NCI-H226 (cell line): ENCODE results near the gene PPFIA1.
"Not testable (repeated sequence)": the region's sequence is repeated elsewhere in the genome, so short reads cannot be mapped to it uniquely, and the experiment has no call there.

ENCODE experiments used
- DNase-seq: peaks from one replicate; pipeline ENCODE4 v3.0.0-alpha.2; 2015

The PPFIA1 gene

DNA sequence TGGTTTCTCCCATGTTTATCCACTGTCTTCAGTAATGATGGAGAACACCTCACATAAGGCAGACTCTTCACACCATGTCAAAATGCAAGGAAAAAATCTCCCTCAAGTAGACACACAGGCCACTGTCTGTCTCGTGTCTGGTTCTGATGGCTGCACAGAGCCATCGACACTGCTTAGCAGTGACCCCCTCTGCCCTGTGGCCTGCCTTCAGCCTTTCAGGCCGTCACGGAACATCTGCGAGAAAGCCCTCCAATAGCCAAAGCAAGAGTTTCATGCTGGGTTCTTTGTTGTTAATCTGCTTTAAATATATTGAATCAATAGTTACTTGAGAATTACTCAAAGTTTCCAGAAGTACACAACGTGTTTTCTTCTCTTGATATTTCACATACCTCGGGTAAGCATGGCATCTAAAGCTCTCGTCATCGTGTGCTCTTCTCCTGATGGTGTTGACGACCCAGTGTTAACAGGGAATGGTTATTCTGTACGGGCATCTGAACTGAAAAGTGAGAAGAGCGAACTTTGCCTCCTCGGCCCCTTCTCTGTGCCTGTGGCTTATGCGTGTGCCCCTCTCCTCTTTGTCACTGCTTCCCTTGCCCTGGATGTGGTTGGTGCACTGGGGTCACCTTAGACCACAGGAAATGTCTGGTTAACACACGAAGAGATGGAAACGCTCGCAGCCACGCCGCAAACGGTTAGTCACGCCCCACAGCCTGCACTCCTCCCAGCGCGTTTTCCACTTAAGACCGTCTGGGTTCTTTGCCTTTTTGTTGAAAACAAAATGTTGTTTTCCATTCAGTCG lies 94.5 kb downstream of the PPFIA1 start:
- DNase-seq: no peak

DNA sequence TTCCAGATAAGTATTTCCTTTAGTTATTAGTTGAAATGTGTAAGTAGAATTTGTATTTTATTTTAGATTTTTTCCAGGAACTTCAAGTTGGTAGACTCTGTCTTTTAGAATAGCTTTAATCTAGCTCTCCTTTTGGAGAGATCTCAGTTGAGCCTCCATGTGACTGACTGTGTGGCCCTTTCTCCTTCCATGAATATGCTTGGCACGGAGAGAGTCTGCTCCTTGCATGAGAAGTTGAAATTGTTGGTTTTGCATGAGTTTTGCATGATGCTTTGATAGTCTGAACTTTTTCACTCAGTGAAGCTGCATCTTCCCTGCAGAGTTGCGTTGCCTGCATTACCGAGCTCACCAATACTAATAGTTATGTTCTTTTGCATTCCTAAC lies 95.0 kb downstream of the PPFIA1 start:
- DNase-seq: no peak

DNA sequence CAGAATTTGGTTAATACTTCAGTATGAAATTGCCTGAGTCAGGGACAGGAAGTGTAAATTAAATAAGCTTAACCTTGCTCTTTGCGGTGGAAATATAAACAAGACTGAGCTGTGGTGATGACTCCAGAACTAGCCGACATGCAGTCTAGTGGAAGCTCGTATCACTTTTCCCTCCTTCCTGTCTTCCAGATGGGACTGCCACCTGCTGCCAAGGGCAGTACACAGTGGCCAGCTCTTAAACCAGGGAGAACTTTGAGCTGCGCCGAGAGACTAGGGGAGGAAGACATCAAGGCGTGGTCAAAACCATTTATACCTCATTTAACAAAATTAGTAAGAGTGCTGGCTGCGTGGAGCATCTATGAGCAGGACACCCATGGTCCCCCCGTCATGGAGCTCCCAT lies 96.6 kb downstream of the PPFIA1 start:
- DNase-seq: no peak

DNA sequence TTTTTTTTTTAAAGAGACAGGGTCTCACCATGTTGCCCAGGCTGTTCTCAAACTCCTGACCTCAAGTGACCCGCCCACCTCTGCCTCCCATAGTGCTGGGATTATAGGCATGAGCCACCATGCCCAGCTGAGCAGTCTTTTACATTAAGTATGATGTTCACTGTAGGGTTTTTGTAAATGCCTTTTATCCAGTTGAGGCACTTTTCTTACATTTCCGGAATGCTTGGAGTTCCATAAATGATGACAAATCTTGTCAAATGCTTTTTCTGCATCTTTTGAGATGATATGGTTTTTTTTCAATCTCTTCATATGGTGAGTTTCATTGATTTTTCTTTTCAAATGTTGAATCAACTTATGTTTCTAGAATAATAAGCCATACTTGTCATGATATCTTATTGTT lies 98.5 kb downstream of the PPFIA1 start:
- no peak for DNase-seq

DNA sequence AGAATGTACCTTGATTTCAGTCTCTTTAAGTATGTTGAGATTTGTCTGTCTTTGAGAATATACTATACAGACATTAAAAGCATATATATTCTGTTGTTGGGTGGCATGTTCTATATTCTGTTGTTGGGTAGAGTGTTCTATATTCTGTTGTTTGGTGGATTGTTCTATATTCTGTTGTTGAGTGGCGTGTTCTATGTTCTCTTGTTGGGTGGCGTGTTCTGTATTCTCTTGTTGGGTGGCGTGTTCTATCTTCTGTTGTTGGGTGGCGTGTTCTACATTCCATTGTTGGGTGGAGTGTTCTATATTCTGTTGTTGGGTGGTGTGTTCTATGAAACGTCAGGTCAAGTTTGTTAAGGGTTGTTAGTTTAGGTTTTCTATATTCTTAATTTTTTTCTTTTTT lies 100.8 kb downstream of the PPFIA1 start:
- no peak for DNase-seq

DNA sequence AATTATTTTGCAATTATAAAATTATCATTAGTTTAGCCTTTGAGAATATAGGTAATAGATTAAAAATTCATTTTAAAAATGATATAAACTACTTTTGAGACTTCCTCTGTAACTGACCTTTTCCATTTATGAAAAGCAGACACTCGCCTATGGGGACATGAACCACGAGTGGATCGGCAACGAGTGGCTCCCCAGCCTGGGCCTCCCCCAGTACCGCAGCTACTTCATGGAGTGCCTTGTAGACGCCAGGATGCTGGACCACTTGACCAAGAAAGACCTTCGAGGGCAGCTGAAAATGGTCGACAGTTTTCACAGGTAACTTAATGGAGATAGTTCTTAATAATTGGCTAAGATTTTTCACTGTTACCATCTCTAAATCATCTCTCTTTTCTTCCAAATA lies 101.6 kb downstream of the PPFIA1 start:
- DNase-seq: no peak

DNA sequence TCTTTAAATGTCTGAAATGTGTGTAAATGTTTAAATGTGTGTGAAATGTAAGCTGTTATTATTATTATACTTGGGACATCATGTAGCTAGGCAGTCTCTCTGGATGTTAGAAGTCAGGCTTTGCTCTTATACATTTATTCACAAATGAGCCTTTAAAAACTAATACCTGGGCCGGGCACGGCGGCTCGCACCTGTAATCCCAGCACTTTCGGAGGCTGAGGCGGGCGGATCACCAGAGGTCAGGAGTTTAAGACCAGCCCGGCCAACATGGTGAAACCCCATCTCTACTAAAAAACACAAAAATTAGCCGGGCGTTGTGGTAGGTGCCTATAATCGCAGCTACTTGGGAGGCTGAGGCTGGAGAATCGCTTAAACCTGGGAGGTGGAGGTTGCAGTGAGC lies 106.1 kb downstream of the PPFIA1 start:
- DNase-seq: no peak

DNA sequence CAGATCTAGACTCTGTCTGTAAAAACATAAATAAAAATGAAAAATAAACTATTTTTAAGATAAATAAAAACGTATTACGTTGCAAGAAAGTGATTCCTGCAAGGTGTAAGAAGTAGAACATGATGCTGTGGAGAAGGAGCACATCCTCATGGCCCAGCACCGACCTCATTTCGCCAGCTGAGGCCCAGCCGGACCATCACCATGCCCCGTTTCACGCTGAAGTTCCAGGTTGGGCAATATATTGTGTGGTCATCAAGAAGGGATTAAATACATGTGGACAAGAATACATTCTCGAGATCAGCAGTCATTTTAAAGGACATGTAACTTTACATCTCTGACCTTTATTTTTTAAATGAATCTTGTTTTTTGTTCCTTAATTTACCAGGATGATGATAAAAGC lies 107.2 kb downstream of the PPFIA1 start:
- DNase-seq: no peak

DNA sequence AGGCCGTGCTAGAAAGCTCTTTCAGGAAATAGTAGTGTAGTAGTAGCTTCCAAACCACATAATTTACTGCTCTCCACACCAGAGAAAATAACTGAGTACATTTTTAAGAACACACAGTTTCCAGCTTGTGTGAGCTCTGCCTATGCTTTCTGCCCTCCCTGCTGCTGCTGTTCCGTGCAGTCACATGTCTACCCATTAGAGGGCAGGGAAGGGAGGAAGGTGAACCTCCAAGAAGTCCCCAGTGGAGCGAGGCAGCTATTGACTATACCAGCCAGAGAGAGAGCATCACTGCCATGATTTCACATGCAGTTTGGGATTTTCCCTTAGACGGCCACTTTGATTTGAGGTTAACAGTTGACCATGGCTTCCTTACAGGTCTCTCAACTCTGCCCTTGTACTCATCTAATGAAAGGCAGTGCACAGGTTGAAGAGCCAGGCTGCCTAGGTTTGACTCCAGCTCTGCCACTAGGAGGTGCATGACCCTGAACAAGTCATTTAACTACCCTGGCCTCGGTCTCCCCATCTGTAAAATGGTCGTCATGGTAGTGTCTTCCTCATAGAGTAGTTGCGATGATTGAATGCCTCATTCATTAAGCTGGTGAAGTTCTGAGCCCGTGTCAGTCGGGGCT lies 108.1 kb downstream of the PPFIA1 start:
- DNase-seq: no peak

DNA sequence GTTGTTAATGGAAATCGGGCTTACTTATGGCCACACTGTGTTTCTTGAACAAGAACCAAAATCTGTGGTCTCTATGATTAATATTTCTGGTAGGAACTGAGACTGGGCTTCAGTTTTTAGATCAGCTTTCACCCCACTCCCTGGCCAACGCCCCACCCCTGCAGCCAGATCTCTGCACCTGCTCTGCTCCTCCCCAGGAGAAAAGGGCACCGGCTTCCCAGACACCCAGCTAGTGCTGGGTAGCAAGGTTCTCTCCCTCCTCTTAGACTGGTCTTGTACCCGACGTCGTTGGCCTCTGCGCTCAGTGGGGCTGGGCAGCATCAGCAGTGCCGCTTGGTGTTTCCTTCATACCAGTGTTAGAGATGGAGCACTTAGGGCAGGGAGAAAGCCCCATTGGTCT lies 110.9 kb downstream of the PPFIA1 start:
- DNase-seq: no peak

DNA sequence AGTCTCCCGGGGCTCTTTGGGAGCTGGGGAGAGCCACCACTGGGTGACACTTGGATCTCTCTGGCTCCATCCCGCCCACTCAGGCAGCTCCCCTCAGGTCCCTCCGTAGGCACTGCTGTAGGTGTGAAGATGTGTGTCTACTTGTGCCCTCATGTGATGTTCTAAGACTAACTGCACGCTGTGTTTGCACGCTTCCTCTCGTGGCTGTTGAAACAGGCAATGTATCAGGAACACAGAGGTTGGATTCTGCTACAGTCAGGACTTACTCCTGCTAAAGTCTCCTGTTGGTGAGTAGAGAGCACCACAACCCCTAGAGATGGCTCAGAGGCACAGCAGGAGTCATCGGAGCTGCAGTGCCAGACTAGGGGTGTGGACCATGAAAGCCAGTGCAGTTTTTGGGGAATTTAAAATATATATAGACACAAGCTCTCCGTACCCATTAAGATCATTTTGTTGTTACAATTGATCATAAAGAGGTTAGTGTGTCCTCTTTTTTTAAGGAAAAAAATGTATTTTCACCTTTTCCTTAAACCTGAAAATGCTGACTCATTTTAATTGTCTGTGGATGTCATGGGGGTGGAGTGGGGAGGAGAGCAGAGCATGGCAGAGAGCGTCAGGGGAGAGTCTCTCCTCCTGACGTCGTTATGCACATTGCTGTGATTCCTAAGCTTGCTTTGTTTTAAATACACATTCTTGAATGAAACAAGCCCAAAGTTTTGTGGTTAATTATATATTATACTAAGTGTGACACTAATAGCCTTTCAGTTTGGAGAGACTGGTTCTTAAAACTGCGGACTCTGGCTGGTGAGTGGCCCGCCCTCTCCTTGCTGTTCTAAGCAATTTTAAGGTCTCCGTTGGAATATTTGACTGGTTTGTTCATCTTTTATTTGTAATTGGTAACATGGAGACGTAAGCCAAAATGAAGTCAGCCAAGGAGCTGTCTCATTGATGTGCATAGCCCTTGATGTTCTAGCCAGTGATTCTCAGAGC lies 111.7 kb downstream of the PPFIA1 start:
- DNase-seq: no peak

DNA sequence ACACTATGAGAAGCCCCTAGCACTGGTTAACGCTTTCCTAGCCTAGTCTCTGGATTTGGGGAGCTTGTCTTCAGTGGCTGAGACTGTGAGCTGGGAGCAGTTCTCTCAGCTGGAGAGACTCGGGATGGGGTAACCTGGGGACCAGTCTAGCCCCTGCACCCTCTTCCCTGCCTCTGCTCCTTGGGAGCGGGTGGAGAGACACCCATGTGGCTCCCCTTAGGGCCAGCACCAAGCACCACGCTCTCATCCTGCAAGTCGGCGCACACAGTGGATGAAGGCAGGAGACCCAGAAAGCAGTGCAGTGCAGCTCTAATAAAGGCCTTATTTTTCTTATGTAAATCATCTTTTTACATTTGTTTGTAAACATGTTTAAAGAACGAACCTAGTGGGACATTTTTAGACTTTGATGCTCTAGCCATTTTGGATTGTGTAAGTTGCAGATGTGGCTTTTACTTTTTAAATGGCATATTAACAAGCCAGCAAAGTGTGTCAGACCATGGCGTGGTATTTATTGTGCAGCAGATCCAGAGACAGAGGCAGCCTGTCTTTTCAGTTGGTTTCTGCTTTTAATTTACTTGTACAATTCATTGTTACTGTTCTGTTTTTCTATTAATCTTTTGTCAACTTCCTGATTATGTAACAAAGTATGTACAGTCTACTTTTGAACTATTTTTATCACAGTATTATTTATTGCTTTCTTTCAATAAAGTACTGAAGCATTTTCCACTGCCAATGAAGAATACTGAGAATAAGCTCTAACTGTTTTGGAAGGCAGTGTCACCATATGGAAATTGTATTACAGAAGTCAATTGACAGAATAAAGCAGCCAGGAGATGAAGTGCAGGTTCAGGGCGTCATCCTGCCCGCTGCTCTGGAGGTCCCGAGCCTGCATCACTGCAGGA lies 113.4 kb downstream of the PPFIA1 start:
- no peak for DNase-seq

DNA sequence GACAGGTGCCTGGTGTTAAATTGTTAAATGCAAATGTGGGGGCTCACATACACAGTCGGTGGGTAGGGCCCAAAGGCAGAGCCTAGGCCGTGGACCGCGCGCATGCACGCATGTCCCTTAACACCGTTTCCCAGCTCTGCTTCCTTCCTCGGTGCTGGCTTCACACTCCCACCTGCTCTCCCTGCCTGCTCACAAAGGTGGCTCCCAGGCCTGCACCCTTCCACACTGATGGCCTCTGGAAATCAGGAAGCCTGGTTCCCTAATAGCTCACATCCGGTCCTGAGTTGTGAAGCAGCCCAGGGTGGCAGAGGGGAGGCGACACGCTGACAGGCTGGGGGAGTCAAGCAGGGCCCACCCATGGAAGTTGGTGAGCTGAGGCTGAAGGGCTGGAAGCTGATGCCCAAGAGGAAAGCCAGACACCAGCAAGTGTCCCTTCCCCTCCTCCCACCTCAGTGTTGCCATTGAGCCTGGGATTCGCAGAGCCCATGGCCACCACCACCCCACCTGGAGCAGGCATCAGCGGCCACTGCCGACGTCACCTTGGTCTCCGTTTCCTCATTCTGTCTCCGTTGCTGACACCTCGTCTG lies 114.2 kb downstream of the PPFIA1 start:
- no peak for DNase-seq

DNA sequence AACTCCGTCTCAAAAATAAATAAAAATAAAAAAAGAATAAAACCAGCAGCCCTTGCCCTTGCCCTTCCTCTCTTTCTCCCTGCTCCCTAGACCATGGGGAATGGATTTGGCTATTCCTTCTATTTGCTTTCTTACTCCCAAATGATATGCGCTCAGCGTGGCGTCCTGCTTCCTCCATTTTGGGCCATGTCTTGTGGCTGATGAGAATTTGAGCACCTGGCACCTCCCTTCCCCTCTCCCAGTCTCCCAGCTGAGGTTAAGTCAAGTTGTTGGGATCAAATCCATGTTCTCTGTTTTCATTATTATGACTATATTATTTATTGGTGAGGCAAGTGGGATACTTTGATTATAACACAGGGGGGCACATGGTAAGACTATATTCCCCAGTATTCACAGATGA lies 117.1 kb downstream of the PPFIA1 start:
- DNase-seq: no peak

DNA sequence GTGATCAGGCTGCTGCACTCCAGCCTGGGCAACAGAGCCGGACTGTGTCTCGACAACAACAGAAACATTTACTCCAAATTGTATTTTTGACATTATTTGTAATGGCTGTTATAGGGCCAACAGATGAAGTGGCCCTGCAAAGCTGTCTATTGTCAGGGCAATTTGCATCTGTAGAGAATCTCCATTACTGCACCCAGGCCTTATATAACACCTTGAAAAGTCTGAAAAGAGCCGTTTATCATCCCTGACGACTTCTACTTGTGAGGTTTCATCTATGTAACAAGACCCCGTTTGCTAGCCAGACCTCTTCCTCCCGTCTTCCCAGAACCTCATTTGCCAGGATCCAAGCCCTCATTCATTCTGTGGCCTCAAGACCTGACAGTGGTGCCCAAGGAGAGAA lies 118.7 kb downstream of the PPFIA1 start:
- no peak for DNase-seq

DNA sequence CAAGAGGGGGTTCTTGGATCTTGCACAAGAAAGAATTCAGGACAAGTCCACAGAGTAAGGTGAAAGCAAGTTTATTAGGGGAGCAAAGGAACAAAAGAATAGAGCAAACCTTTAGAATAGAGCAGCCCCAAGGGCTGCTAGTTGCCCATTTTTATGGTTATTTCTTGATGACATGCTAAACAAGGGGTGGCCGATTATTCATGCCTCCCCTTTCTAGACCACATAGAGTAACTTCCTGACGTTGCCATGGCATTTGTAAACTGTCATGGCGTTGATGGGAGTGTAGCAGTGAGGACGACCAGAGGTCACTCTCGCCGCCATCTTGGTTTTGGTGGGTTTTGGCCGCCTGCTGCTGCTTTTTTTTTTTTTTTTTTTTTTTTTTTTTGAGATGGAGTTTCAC lies 120.4 kb downstream of the PPFIA1 start:
- not testable (repeated sequence) for DNase-seq

DNA sequence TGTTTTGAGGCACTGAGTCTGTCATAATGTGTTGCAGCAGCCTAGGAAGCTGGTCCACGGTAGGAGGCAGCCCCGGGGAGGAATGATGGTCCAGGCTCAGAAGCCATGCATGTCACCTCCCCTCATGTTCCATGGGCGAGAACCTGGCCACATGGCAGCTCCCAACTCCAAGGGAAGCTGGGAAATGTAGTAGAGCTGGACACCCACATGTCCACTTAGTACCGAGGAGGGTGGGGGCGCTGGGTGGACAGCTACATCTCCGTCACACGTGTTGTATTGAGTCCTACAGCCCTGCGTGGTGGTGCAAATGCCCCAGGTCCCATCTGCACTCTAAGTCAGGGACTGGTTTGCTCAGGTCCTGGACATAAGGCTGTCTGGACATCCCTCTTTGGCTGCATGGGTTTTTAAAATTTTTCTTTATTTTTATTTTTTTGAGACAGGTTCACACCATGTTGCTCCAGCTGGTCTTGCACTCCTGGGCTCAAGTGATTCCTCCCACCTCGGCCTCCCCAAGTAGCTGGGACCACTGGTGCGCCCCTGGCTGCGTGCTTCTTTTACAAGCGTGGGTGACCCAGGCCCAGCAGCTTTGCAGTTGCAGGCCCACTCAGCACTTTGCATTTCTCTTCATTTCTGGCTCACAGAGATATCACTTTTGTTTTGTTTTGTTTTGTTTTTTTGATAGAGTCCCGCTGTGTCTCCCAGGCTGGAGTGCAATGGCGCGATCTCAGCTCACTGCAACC lies 123.9 kb downstream of the PPFIA1 start:
- no peak for DNase-seq

DNA sequence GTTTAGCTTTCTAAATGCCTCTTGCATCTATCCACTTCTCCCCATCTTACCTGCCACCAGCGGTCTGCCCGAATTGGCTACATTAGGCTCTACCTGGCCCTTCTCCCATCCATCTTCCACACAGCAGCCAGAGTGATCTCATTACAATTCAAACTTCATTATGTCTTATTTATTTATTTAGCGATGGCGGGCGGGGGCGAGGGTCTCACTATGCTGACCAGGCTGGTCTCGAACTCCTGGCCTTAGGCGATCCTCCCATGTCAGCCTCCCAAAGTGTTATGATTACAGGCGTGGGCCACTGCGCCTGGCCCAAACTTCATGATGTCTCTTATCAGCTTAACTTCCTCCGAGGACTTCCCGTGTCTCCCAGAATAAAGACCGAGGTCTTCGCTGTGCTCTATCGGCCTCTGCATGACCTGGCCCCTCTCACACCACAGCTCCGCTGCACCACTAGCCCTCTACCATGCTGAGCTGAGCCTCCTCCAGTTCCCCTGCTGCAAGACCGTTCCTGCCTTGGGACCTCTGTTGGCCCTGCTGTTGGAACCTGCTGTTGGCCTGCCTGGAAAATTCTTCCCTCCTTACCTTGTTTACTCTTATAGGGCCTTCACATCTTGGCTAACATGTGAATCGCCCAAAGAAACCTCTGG lies 127.0 kb downstream of the PPFIA1 start:
- DNase-seq: no peak

DNA sequence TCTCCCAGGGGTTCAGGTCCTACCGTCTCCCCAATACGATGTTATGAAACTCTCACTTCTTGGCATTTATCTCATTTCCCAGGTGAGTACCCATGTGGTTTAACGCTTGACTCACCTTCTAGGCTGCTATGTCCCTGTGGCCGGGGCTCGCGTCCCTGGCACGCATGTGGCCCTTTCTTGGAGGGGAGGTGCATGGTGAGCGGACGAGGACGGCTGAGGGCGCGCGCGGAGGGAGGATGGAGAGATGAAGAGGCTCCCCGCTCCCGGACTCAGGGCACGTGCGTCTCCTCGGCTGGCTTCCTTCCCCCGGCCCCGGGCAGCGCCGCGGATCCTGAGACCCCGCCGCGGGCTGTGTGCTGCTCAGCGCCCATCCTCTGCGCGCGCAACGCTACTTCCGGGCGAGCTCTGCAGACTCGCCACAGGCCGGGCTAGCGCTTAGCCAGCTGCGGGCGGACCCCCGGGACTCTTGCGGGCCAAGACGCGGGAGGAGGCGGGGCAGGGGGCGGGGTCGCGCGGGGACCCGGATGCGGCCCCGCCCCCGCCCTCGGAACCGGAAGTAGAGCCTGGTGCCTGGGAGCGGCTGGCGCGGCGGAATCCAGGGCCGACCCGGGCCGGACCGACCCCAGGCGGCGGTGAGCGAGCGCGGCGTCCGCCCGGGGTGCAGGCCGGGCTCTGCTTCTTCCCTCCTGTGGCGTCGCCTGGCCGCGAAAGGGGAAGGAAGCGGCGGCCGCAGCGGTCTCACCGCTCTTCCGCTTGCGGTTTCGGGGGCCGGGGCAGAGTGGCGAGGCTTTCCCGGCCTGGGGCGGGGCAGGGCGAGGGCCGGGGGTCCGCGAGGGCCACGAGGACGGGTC lies 127.7 kb downstream of the PPFIA1 start, which contains the start of gene CTTN:
TSS of gene CTTN (plus strand) at position 547 of the 851 bp plus-strand sequence. CDS start 8,769 bp downstream, outside the sequence.
- peak; percentile 75 for DNase-seq
